HuH-7.5 (cell line): ENCODE results near the gene ZNF217.
"Not testable (repeated sequence)": the region's sequence is repeated elsewhere in the genome, so short reads cannot be mapped to it uniquely, and the experiment has no call there.

ENCODE experiments used
- DNase-seq: peaks from one replicate; pipeline ENCODE4 v3.0.0; 2011; ENCODE audit warnings: low spot score

The ZNF217 gene

DNA sequence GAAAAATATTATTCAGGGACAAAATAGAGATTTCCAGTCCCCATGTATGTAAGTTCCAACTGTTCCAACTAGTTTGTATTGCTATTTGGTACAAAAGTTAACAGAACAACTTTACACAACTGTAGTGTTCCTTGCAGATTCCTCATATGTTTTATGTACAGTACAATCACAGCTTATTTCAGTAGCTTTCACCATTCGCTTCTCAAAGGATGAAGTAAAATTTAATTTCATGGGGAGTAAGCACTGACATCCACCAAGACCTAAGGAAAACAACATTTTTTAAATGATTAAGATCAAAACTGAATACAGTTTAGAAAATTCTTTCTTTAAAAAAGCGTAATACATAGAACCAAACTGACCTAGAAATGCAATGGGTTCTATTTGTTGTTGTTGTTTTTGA is 24.6 kb downstream of the ZNF217 start:
- DNase-seq = no peak

DNA sequence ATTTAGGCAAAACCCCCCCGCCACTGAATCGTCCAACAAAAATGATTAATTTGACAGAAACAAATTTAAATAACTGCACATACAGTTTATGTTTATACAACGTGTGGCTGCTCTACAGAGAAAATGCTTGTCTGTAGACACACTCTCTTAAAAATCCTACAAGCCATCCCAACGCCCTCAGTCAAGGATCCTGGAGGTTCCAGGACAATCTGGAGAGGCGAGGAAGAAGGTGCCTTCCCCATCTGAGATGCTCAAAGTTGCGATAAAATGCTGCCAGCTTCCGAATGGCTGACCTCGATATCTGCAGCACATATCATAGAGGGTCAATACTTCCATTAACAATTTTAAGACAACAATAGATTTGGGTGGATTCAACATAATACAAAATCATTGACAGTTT is 25.3 kb downstream of the ZNF217 start:
- no peak for DNase-seq

DNA sequence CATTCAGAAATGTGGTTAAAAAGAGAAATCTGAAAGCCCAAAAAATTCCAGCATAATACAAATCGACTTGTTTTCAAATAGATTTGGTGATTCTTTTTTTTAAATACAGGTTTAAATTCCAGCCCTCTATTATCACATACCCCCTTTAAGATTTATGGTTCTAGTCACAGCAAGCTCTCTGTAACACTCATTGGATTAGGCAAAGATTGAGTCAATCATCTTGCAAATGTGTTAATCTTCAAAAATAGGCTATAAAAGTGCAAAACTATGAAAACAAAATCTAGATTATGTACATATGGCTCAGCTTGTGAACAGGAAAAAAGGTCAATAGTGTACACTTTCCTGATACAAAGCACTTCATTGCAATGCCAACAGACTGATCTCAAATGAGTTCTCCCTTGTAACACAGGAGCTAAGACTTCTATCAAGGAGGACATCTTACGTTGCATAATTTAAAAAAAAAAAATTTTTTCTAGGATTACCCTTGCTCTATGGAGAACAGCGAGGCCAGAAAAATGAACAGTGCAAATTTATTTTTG is 26.2 kb downstream of the ZNF217 start:
- DNase-seq = no peak

- DNase-seq = not testable (repeated sequence)
Measured at GRCh38 chr20:53566623-53567022, 27.0 kb downstream of the ZNF217 start.

DNA sequence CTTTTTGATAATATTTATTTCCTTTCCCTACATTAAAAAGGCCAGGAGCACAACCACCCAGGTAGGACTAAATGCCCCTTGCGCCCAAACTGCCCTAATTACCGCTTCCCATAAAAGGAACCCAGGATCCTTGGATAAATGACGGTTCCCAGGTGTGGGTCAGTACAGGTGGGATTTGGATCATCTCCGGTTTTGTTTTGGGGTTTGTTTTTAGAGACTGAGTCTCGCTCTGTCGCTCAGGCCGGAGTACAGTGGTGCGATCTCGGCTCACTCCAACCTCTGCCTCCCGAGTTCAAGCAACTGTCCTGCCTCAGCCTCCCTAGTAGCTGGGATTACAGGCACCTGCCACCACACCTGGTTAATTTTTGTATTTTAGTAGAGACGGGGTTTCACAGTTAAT is 28.4 kb downstream of the ZNF217 start:
- DNase-seq = no peak

DNA sequence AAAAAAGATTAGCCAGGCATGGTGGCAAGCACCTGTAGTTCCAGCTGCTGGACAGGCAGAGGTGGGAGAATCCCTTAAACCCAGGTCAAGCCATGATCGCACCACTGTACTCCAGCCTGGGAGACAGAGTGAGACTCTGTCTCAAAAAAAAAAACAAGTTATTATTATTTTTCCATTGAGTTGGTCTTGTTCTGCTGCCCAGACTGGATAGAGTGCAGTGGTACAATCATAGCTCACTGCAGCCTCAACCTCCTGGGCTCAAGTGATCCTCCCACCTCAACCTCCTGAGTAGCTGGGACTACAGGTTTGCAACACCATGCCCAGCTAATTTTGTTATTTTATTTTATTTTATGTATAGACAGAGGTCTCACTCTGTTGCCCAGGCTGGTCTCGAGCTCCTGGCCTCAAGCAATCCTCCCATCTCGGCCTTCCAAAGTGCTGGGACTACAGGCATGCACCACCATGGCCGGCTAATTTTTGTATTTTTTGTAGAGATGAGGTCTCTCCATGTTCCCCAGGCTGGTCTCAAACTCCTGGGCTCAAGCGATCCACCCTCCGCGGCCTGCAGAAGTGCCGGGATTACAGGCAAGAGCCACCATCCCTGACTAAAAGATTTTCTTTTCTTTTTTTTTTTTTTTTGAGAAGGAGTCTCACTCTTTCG is 31.4 kb downstream of the ZNF217 start:
- DNase-seq = not testable (repeated sequence)

- no peak for DNase-seq
Measured at GRCh38 chr20:53561505-53561904, 32.1 kb downstream of the ZNF217 start.

DNA sequence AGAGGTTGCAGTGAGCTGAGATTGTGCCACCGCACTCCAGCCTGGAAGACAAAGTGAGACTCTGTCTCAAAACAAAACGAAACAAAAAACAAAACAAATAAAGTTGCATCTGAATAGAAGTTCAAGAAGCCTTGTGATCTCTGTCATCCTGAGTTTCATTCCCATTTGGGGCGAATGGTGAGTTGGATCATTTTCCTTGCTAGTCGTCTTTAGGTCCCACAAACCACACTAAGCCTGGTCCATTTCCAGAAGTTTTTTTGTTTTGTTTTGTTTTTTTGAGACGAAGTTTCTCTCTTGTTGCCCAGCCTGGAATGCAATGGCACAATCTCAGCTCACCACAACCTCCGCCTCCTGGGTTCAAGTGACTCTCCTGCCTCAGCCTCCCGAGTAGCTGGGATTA is 33.8 kb downstream of the ZNF217 start:
- DNase-seq = no peak

DNA sequence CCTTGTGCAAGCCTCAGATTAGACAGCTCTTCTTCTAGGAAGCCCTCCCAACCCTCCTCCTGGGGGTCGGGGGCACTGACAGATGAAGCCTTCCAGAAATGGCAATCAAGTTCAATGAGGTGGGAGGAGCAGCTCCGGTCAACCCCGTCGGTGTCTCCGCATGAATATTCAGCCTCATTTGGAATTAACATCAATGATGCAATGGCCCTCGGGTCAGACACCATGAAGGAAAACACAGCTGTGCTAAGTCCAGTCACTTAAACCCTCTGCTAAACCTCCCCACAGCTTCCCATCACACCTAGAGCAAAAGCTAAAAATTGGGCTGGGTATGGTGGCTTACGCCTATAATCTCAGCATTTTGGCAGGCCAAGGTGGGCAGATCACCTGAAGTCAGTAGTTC is 36.5 kb downstream of the ZNF217 start:
- no peak for DNase-seq

DNA sequence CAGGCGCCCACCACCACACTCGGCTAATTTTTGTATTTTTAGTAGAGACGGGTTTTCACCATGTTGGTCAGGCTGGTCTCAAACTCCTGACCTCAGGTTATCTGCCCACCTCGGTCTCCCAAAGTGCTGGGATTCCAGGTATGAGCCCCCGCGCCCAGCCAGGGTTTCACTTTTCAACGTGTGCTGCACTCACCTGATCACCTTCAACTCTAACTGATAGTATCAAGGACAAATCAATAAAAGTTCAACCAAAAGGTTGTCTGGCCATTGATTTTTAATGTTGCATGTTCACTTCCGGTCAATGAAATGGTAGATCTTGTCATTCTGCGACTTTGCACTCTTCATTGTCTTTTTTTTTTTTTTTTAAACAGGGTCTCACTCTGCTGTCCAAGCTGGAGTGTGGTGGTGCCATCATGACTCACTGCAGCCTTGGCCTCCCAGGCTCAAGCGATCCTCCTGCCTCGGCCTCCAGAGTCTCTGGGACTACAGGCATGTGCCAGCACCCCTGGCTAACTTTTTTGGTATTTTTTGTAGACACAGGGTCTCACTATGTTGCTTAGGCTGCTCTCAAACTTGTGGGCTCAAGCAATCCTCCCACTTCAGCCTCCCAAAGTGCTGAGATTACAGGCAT is 37.3 kb downstream of the ZNF217 start:
- no peak for DNase-seq

DNA sequence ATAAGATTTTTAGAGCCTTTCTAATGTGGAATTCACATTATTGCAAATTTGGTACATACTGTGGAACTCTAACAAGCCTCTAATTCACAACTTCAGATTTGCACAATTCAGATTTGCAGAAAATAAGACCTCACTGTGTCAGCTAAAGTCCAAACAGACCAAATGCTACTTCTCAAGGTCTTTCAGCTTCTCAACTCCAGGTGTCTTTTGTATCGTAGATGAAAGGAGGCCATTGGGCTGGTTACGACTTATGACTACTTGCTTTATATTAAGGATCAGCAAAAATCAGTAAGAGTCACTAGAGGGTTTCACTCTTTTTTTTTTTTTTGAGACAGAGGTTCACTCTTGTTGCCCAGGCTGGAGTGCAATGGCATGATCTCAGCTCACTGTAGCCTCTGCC is 37.8 kb downstream of the ZNF217 start:
- no peak for DNase-seq

DNA sequence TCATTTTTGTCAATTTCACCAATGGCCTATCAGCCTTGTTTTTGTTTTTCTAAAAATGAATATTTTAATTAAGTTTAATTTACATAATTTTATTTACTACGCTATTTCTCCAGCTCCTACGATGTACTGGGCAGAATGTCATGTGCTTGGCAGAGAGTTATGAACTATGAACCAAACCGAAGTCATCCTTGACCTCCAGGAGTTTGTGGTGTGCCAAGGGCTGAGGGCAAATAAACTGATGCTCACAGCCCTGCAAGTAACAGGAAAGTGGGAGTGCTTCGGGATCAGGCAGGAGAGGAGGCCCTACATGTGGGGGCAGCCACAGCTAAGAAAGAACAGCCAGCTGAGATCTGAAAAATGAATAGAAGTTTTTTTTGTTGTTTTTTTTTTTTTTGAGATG is 38.6 kb downstream of the ZNF217 start:
- no peak for DNase-seq

- not testable (repeated sequence) for DNase-seq
Measured at GRCh38 chr20:53552572-53552893, 41.1 kb downstream of the ZNF217 start.

- DNase-seq = not testable (repeated sequence)
Measured at GRCh38 chr20:53551719-53552571, 41.7 kb downstream of the ZNF217 start.

DNA sequence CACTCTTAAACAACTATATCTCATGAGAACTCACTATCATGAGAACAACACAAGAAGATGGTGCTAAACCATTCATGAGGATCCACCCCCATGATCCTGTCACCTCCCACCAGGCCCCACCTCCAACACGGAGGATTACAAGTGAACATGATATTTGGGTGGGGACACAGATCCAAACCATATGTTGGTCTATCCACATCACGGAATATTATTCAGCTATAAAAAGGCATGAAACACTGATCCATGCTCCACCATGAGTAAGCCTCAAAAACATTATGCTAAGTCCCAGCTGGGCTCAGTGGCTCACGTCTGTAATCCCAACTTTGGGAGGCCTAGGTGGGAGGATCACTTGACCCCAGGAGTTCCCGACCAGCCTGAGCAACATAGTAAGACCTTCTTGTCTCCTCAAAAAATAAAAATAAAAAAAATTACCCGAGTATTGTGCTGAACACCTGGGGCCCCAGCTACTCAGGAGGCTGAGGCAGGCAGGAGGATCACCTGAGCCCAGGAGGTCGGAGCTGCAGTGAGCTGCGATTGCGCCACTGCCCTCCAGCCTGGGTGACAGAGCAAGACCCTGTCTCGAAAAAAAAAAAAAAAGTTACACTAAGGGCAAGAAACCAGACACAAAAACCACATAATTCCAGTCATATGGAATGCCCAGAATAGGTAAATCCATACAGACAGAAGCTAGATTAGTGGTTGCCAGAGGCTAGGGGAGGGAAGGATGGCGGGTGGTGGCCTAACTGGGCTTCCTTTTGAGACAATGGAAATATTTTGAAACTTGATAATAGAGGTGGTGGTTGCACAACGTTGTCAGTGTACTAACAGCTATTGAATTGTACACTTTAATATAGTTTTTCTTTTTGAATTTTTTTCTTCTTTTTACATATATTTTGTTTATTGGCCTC is 43.1 kb downstream of the ZNF217 start:
- no peak for DNase-seq

GRCh38 chr20:53547664-53548239 is 45.9 kb downstream of the ZNF217 start:
- peak; percentile 67 for DNase-seq

DNA sequence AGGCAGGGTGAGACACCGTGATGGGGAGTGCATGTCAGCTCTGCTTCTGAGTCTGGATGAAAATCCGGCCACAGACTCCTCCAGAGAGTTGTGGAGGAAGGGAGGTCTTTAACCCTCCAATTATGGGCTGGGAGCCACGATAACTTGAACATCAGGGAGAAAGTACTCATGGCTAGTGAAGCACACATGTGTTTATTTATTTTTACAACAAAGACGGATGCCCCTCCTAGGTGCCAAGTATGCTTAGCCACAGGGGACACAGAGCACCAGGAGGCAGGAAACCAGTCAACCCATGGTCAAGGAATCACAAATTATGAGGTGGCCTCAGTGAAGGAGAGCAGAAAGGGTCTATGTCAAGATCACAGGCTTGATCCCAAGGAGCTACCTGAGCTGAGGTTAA is 54.1 kb downstream of the ZNF217 start:
- DNase-seq = no peak

GRCh38 chr20:53536382-53536781 is 57.3 kb downstream of the ZNF217 start:
- DNase-seq = not testable (repeated sequence)

DNA sequence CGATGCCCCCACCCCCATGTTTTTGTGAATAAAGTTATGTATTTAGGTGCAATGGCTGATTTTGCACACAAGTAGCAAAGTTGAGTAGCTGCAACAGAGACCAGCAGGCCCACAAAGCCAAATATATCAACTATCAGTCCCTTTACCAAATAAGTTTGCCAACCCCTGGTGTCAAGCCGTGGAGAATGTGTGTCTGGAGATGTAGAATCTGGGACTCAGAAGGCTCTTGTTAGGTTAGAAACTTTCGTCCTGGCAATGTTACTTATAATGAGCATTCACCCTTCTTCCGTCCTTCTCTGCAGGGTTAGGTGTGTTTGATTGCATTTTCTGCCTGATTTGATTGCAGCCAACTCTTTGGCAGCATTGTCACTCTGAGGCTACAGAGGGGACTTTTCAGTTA is 57.8 kb downstream of the ZNF217 start:
- no peak for DNase-seq

DNA sequence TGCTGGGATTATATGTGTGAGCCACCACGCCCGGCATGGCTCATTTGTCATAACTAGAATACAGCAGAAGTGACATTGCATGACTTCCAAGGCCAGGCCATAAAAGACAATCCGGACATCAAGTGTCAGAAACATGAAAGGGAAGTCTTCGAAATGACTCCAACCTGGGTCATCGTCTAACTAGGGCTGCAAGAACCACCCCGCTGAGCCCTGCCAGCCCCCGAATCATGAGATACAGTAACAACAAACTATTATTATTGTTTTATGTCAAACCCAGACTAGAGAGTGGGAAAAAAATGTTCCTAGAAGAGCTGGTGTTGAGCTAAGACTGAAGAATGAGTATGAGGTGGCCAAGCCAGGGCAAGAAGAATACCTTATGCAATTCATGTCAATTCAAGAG is 59.6 kb downstream of the ZNF217 start:
- DNase-seq = no peak

DNA sequence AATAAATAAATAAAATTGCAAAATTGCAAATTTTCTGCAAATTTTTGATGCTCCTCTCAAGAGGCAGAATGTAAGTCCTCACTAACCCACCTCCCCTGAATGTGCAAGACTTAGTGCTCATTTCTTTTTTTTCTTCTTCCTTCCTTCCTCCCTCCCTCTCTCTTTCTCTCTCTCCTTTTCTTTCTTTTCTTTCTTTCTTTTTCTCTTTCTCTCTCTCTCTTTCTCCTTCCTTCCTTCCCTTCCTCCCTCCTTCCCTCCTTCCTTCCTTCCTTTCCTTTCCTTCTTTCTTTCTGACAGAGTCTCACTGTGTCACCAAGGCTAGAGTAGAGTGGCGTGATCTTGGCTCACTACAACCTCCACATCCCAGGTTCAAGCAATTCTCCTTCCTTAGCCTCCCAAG is 60.1 kb downstream of the ZNF217 start:
- DNase-seq = no peak
